Neural cell (in vitro differentiated cells): Measurements from ENCODE around the gene ROBO1.

Experiments
- CTCF ChIP-seq: fragments of 450-650 bp; IDR thresholded peaks from 2 replicates; pipeline ENCODE4 v1.5.1; 2014; ENCODE audit warnings: antibody characterized with exemption, mild to moderate bottlenecking, moderate library complexity; ENCODE audit not compliant: poor library complexity, severe bottlenecking
- EP300 ChIP-seq: fragments of 450-650 bp; conservative IDR thresholded peaks from 2 replicates; pipeline ENCODE4 v1.6.1; 2014; ENCODE audit warnings: antibody characterized with exemption, mild to moderate bottlenecking, moderate library complexity; ENCODE audit not compliant: poor library complexity, severe bottlenecking
- EZH2 ChIP-seq: fragments of 200-600, 300-800 bp; shearing (Covaris generic), sonication (generic); IDR thresholded peaks from 2 replicates; pipeline ENCODE4 v1.6.1; 2014; ENCODE audit warnings: antibody characterized with exemption, low read length, borderline replicate concordance, mild to moderate bottlenecking; ENCODE audit not compliant: insufficient read depth, poor library complexity, severe bottlenecking
- POLR2AphosphoS5 ChIP-seq: IDR thresholded peaks from 2 replicates; pipeline ENCODE4 v1.6.1; 2012
- RAD21 ChIP-seq: fragments of 450-650 bp; conservative IDR thresholded peaks from 2 replicates; pipeline ENCODE4 v1.6.1; 2014; ENCODE audit warnings: antibody characterized with exemption, mild to moderate bottlenecking, moderate library complexity

DNA sequence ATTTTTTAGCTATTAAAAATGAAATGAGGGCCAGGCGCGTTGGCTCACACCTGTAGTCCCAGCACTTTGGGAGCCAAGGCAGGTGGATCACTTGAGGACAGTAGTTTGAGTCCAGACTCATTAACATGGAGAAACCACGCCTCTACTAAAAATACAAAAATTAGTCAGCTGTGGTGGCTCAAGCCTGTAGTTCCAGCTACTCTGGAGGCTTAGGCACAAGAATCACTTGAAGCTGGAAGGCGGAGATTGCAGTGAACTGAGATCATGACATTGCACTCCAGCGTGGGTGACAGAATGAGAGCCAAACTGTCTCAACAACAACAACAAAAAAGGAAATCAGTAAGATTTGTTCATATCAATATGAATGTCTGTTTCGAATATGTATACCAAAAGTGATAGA is 517.1 kb downstream of the ROBO1 start:
- TF ChIP-seq EZH2: no peak
- TF ChIP-seq CTCF: no peak
- no peak for TF ChIP-seq POLR2AphosphoS5
- TF ChIP-seq EP300: no peak
- TF ChIP-seq RAD21: no peak
